Tibial nerve (tissue), 4 donors: ENCODE data around the gene ZNF486.

ENCODE experiments used
- CTCF ChIP-seq, 5 experiments: fragments of 200-600 bp in 3 of 5; fragments of 450-650 bp in 2 of 5; sonication (generic) in 3 of 5; IDR thresholded peaks; one replicate each; pipeline ENCODE4 v1.5.1; 2016 to 2019; ENCODE audit warnings: antibody characterized with exemption in 5 of 5, mild to moderate bottlenecking in 3 of 5, moderate library complexity in 2 of 5
- EP300 ChIP-seq, 2 donors: sonication (generic); formaldehyde crosslinking; IDR thresholded peaks; one replicate each; pipeline ENCODE4 v1.6.1; 2017; ENCODE audit warnings: antibody characterized with exemption in 2 of 2, mild to moderate bottlenecking in 1 of 2
- POLR2A ChIP-seq, 2 donors: fragments of 450-650 bp; IDR thresholded peaks; one replicate each; pipeline ENCODE4 v1.6.1; 2017; ENCODE audit warnings: antibody characterized with exemption in 2 of 2, mild to moderate bottlenecking in 2 of 2, moderate library complexity in 2 of 2

DNA sequence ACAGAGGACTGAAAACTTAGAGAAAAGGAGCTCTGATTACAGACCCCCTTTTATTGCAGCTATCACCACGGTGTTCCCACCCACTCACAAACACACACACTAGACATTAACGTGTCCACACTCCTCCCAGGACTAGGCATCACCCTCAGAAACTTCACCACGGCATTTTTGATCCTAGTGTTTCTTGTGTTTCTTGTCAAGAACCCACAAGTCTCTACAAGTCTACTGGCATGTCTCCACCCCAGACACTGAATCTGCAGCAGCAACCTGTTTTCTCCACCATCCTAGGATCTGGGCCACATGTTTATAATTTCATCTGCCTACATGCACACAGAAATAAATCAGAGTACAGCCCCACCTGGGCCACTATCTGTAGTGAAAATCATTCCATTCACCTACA lies 4.3 kb downstream of the ZNF486 start:
- TF ChIP-seq POLR2A (IDR thresholded peaks at IDR 0.05) (no peak), CTCF (IDR thresholded peaks at IDR 0.05) (no peak), EP300 (IDR thresholded peaks at IDR 0.05) (no peak)
